HG02763 (cell line): ENCODE measurements around the gene STK17A.

Experiments
- ATAC-seq: cut with Tn5 transposase; IDR thresholded peaks from one replicate; pipeline ENCODE4 v1.9.1; 2021; ENCODE audit warnings: mild to moderate bottlenecking, moderate library complexity; ENCODE audit not compliant: unreplicated experiment

STK17A gene

GRCh38 chr7:43630482-43630881, 47.6 kb downstream of the STK17A start:
- no peak for ATAC-seq

GRCh38 chr7:43631559-43631958, 48.7 kb downstream of the STK17A start:
- no peak for ATAC-seq

DNA sequence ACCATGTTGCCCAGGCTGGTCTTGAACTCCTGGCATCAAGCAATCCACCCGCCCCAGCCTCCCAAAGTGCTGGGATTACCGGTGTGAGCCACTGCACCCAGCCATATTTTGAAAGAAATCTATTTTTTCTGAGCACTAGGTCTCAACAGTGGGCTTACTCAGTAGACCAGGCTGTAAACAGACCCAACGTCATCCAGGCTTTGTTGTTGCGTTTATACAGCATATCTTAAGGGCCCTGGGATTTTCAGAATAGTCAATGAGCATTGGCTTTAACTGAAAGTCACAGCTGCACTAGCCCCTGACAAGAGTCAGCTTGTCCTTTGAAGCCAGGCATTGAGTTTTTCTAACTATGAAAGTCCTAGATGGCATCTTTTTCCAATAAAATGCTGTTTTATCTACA, 49.8 kb downstream of the STK17A start:
- no peak for ATAC-seq

DNA sequence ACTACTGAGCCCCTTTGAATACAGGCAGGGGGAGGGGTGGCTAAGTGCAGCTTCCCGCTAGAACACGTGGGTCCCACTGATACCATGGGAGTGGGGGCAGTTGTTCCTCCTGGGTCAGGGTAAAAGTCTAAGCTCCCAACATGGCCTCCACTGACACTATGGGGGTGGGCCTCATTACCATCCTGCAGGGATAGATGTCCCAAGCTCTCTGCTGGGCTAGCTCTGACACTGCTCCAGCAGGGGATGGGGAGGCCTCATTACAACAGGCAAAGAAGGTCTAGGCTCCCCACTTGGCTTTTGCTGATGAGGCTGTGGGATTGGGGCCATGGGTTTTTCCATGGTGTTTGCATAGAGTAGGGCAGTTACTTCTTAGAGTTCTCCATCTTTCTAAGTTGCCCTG, 51.5 kb downstream of the STK17A start:
- ATAC-seq, result no peak

DNA sequence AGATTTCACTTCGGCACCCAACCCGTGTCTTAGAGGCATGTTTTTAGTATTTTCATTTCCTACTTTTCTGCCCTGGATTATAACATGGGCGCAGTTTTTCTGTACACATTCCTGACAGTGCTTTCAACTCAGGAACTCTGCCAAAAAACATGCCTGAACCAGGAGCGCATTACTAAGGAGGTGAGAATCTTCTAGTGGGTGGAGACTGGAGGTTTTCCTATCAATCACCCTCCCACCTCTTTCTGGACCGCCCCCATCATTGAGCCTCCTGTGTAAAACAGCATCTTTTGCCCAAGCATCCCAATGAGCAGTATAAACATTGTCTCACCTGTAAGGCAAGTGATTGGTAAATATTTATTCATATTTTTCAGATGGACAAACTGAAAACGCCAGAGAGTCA, 53.2 kb downstream of the STK17A start:
- ATAC-seq, result no peak

- no peak for ATAC-seq
Observed at GRCh38 chr7:43637114-43637806, 54.4 kb downstream of the STK17A start.

DNA sequence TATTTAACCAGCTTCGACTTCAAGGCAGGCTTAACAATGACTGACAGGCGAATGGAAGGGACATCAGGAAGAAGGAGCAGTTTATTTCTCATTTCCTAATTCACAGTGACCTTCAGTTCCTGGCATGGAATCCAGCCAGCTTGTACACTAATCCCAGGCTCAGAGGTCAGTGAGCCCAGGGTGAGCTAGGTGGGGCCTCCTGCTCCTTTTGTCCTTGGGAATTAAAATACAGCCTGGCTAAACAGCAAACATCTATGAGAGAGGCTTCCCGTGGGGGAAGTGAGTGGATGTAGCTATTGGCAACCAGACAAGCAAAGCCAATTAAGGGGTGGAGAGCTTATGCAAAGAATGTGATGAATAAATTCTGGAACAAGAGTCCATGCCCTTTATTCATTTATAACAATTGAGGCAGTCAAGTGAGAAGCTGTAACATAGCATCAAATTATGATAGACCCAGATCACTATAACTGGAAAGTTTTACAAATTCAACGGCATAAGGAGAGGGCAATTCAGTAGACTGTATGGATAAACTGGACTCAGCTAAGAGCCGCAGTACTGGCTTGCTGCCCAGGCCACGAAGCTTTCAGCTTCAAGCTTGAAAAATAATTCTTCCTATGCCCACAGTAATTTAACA, 57.1 kb downstream of the STK17A start:
- ATAC-seq, result no peak

- no peak for ATAC-seq
Observed at GRCh38 chr7:43640679-43641078, 57.8 kb downstream of the STK17A start.

GRCh38 chr7:43642897-43643630, 60.2 kb downstream of the STK17A start:
- no peak for ATAC-seq

DNA sequence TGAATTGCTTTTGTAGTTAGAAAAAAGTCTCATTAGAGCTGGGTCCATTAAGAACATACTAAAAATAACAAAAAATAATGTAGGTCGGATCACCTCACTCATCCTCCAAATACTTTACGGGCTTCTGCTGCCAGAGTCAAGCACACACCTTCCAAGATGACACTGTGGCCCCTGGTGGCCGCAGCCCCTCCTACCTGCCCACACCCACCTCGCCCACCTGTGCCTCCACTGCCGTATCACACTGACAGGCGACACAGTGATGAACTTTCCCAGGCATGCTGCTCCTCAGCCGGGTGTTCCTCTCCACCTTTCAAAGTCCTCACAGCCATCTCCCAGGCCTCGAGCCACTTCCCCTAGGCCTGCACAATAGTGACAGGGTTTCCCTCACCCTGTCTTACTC, 60.9 kb downstream of the STK17A start:
- ATAC-seq, result no peak

DNA sequence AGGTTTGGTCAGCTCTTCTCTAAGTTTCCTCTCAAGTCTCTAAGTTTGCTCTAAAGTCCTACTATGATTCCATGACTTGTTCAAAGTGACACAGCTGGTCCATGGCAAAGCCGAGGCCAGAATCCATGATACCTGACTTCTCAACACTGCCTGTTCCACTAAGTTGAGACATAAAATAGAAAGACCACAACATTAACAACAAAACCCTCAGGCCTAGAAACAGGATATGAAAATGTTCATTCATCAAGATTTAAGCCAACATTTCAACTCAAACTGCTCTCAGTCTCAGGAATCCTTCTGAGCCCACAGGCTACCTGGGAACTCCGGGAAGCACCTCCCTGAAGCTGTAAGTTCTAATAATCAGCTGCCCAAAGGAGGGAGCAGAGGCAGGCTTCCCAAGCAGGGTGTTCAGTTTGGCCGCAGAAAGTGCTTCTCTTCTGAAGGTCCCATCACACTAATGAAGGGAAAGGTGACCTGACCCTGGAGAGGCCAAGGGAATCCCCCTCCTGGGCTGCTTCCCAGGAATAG, 62.9 kb downstream of the STK17A start:
- ATAC-seq, result no peak

DNA sequence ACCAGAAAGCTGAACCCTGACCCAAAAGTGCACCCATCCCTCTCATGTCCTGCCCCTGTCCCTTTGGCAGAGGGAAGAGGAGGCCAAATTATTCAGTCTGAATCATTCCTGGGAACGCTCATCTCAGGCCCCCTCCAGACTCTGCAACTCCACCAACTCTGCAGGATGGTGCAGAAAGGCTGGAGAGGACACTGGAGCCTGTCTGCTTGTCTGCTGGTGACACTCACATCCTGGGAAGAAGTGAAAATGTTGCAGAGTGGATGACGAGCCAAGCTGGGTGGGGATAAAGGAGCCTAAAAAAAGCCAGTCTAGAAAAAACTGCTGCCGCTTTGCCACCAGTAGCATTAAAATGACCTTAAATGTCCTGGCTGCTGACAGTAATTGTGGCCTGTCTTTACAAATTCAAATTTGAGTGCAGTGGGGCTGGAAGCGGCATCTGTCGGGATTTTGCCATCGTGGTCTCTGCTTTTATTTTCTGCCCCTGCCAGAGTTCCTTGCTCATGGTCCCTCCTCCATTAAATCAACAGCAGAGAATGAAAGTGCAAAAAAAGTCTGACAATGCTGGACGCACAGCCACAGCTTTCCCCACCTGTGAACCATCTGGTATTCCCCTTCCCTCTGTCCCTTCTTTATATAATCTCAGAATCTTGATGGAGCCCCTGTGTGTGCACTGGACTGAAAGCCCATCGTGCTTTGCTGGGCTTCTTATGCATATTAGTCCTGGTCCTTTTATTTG, 63.9 kb downstream of the STK17A start:
- ATAC-seq, result no peak

- no peak for ATAC-seq
Observed at GRCh38 chr7:43647339-43647672, 64.4 kb downstream of the STK17A start.

GRCh38 chr7:43647673-43648472, 65.0 kb downstream of the STK17A start:
- ATAC-seq, result peak; percentile 10

DNA sequence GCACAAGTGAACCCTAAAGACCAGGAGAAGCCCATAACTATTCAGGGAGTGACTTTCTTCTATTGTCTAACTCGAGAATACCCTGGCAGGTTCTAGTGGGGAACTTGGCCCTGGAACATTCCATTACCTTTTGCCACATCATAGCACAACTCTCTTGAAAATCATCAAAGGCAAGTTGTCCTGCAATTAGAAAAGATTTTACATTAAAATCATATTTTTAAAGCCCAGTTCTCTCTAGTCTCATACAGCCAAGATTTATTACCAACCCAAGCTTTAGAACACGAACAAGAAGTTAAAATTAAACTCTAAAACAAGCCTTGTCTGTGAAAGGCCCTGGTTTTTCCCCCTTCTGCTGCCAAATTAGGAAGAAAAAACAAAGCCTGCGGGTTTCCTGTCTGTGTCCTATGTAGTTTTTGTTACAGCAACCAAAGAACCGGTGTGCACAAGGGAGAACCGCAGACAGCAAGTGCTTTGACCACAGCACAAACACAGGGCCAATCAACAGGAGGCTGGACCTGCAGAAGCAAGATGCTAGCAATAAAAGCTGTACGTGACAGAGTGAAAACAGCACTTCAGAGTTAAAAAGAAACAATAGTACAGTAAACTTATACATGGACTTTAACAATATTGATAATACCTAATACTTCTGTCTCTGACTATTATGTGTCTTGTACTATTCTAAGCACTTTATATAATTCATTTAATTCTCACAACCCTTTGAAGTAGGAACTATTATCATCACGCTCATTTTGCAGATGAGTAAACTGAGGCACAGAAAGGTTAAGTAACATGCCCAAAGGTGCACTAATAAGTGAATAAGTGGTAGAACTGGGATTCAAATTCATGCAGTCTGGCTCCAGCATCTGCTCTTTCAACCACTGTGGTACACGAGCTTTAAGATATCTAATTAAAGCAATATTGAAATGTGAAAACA, 65.8 kb downstream of the STK17A start:
- peak; percentile 65 for ATAC-seq

- peak; percentile 60 for ATAC-seq
Observed at GRCh38 chr7:43649755-43650274, 66.9 kb downstream of the STK17A start.

DNA sequence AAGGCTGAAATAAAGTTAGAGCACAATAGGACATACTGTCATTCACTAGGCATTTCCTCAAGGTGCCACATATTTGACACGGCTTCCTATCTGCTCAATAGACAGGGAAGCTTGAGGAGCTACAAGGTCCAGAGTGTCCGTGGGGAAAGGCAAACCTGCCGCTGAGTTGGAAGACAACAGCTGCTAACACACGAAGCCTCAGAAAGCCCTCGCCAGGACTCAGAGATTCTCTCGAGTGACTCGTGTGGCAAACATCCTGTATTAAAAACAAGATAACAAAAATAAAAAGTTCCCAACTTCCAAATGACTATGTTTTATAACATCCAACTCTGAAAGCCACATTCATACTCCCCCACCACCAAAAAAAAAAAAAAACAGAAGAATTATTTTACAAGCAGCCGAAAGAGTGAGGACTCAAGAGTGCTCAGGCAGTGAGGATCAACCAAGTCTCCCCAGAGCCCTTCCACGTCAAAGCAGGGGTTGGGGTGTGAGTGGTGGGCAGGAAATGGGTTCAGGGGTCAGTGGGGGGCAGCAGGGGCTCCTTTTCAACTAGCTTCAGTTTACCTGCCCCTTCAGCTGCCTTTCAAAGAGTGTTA, 67.6 kb downstream of the STK17A start:
- no peak for ATAC-seq

DNA sequence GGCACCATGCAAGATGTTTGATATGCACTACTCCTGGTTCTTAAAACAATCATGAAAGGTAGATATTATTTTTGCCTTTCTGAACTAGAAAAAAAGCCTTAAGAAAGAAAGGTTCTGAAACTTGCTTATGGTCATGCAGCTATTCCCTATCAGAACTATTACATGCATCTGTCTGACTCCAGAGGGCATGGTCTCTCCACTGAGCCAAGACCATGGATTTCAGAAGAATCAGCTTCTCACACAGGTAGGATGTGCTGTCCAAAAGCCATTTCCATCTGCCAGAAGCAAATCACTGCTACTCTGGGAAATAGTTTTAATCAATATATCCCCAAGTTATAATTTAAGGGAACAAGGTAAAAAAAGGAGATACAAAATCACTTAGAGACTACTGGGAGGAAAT, 69.5 kb downstream of the STK17A start:
- no peak for ATAC-seq

DNA sequence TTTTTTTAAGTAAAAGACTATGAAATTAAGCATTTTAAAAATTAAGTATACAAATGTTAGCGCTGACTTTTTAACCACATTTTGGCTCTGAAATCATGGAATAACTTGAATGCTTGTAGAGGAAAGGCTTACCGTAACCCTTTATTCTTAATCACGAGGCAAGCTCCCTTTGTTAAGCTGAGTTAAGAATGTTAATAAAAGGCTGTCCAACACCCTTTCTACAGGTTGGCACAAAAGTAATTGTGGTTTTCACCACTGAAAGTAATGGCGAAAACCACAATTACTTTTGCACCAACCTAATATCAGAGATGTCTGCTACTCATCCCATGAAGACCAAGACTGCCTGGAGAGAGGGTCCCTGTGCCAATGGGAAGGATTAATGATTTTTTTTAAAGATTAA, 70.6 kb downstream of the STK17A start:
- ATAC-seq, result no peak
